ENCODE results near the gene UBAC2. TPM values are rescaled to one million over a fixed set of nuclear protein-coding genes. Genes with fewer than 3 reads are reported as not detected.
"Not testable (repeated sequence)": the region's sequence is repeated elsewhere in the genome, so short reads cannot be mapped to it uniquely, and the experiment has no call there.

The UBAC2 gene
- total and polyA plus RNA-seq, 2 donors (not counting 3 experiments of a cell fraction or from before 2014, with no cell fraction given) = 45.7 to 54.4 TPM

- Histone ChIP-seq H3K4me2 (ENCODE audit: insufficient read depth, low read length) (no peak overlapping the region), H3K9ac (replicated peaks; ENCODE audit: extremely low read depth, insufficient read depth, low read length) (no peak overlapping the region), H3K36me3 (ENCODE audit: control insufficient read depth in 2 of 2, extremely low read depth in 1 of 2, insufficient read depth in 2 of 2, low read length in 2 of 2) (no peaks in the 10 kb centered on the region), H3K4me3 (replicated peaks in 1 of 3; ENCODE audit: insufficient read depth in 1 of 3, low read depth in 1 of 3, low read length in 3 of 3) (no peak overlapping the region), H3K9me1 (replicated peaks; ENCODE audit: control insufficient read depth, extremely low read depth, insufficient read depth, low read length) (no peaks in the 10 kb centered on the region), H3K4me1 (ENCODE audit: control insufficient read depth, extremely low read depth, insufficient read depth, low read length) (no peaks in the 10 kb centered on the region), H3K9me3 (replicated peaks; ENCODE audit: control insufficient read depth, insufficient read depth, low read length) (no peaks in the 10 kb centered on the region), H3K27me3 (ENCODE audit: control insufficient read depth in 2 of 2, insufficient read depth in 2 of 2, low read length in 2 of 2) (no peaks in the 10 kb centered on the region), H2AFZ (ENCODE audit: low read depth, low read length) (no peak overlapping the region), H4K20me1 (replicated peaks; ENCODE audit: control insufficient read depth, extremely low read depth, insufficient read depth, low read length) (no peaks in the 10 kb centered on the region), H3K79me2 (ENCODE audit: control insufficient read depth, insufficient read depth, low read length) (no peaks in the 10 kb centered on the region), H3K27ac (ENCODE audit: insufficient read depth, low read depth, low read length) (no peak overlapping the region)
- TF ChIP-seq EZH2 (IDR thresholded peaks at IDR 0.05; ENCODE audit: borderline replicate concordance, low read depth, low read length, severe bottlenecking) = no peak
- FAIRE-seq (no peak), DNase-seq (ENCODE audit: low read depth, low spot score) (no peak)
- dilution Hi-C loops (cut with MboI; ENCODE audit: extremely low pct_ligation_motif_present, low sequenced_read_pairs) (no loop called here), intact Hi-C loops (cut with micrococcal nuclease) (no loop called here)
- BruUV-seq (replicated peaks) = no TSS peak
- ChIA-PET POLR2A (no interaction called here), CTCF (interaction anchor here (1.5 kb wide), 1 partner anchor 11 kb away, joined by 3 read pairs; no protein-coding TSS in a partner anchor)
Measured at GRCh38 chr13:99246100-99246499, 45.4 kb downstream of the UBAC2 start.

GRCh38 chr13:99249178-99249577 is 48.5 kb downstream of the UBAC2 start:
- POLR2A ChIA-PET; H3K9me3 ChIP-seq (replicated peaks; ENCODE audit: control insufficient read depth, insufficient read depth, low read length): not testable (repeated sequence)

DNA sequence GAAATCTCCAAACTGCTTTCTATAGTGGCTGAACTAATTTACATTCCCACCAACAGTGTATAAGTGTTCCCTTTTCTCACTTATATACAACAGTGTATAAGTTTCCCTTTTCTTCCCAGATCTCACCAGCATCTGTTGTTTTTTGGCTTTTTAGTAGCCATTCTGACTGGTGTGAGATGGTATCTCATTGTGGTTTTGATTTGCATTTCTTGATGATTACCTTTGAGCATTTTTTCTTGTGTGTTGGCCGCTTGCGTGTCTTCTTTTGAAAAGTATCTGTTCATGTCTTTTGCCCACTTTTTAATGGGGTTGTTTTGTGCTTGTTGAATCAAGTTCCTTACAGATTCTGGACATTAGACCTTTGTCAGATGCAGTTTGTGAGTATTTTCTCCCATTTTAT is 49.0 kb downstream of the UBAC2 start:
- H3K9me3 ChIP-seq (replicated peaks; ENCODE audit: control insufficient read depth, insufficient read depth, low read length); intact Hi-C loops (cut with micrococcal nuclease); H3K79me2 ChIP-seq (ENCODE audit: control insufficient read depth, insufficient read depth, low read length); H2AFZ ChIP-seq (ENCODE audit: low read depth, low read length); H4K20me1 ChIP-seq (replicated peaks; ENCODE audit: control insufficient read depth, extremely low read depth, insufficient read depth, low read length); H3K9me1 ChIP-seq (replicated peaks; ENCODE audit: control insufficient read depth, extremely low read depth, insufficient read depth, low read length); BruUV-seq (replicated peaks); H3K27ac ChIP-seq (ENCODE audit: insufficient read depth, low read depth, low read length); H3K9ac ChIP-seq (replicated peaks; ENCODE audit: extremely low read depth, insufficient read depth, low read length); DNase-seq (ENCODE audit: low read depth, low spot score); POLR2A ChIA-PET; H3K4me2 ChIP-seq (ENCODE audit: insufficient read depth, low read length); H3K27me3 ChIP-seq (ENCODE audit: control insufficient read depth in 2 of 2, insufficient read depth in 2 of 2, low read length in 2 of 2); H3K36me3 ChIP-seq (ENCODE audit: control insufficient read depth in 2 of 2, extremely low read depth in 1 of 2, insufficient read depth in 2 of 2, low read length in 2 of 2); H3K4me1 ChIP-seq (ENCODE audit: control insufficient read depth, extremely low read depth, insufficient read depth, low read length); FAIRE-seq; CTCF ChIA-PET; H3K4me3 ChIP-seq (replicated peaks in 1 of 3; ENCODE audit: insufficient read depth in 1 of 3, low read depth in 1 of 3, low read length in 3 of 3): not testable (repeated sequence)
- dilution Hi-C loops (cut with MboI; ENCODE audit: extremely low pct_ligation_motif_present, low sequenced_read_pairs) = loop anchor here (25.0 kb wide), 1 partner anchor 87 kb away; no protein-coding TSS in a partner anchor

More at GRCh38 chr13:99249178-99249577, 48.5 kb downstream of the UBAC2 start:
- DNase-seq (ENCODE audit: low read depth, low spot score); BruUV-seq (replicated peaks); H3K27ac ChIP-seq (ENCODE audit: insufficient read depth, low read depth, low read length); H3K9me1 ChIP-seq (replicated peaks; ENCODE audit: control insufficient read depth, extremely low read depth, insufficient read depth, low read length); FAIRE-seq; H3K27me3 ChIP-seq (ENCODE audit: control insufficient read depth in 2 of 2, insufficient read depth in 2 of 2, low read length in 2 of 2); H3K9ac ChIP-seq (replicated peaks; ENCODE audit: extremely low read depth, insufficient read depth, low read length); intact Hi-C loops (cut with micrococcal nuclease); dilution Hi-C loops (cut with MboI; ENCODE audit: extremely low pct_ligation_motif_present, low sequenced_read_pairs); H3K4me1 ChIP-seq (ENCODE audit: control insufficient read depth, extremely low read depth, insufficient read depth, low read length); H2AFZ ChIP-seq (ENCODE audit: low read depth, low read length); H3K4me2 ChIP-seq (ENCODE audit: insufficient read depth, low read length); CTCF ChIA-PET; H3K36me3 ChIP-seq (ENCODE audit: control insufficient read depth in 2 of 2, extremely low read depth in 1 of 2, insufficient read depth in 2 of 2, low read length in 2 of 2); H4K20me1 ChIP-seq (replicated peaks; ENCODE audit: control insufficient read depth, extremely low read depth, insufficient read depth, low read length); H3K4me3 ChIP-seq (replicated peaks in 1 of 3; ENCODE audit: insufficient read depth in 1 of 3, low read depth in 1 of 3, low read length in 3 of 3); H3K79me2 ChIP-seq (ENCODE audit: control insufficient read depth, insufficient read depth, low read length): not testable (repeated sequence)
